ENCODE measurements around the gene FARS2. TPM values are rescaled to one million over a fixed set of nuclear protein-coding genes. Genes with fewer than 3 reads are reported as not detected.

FARS2 gene
- polyA plus RNA-seq, 3 donors = 12.2 to 21.6 (median 17.7) TPM

DNA sequence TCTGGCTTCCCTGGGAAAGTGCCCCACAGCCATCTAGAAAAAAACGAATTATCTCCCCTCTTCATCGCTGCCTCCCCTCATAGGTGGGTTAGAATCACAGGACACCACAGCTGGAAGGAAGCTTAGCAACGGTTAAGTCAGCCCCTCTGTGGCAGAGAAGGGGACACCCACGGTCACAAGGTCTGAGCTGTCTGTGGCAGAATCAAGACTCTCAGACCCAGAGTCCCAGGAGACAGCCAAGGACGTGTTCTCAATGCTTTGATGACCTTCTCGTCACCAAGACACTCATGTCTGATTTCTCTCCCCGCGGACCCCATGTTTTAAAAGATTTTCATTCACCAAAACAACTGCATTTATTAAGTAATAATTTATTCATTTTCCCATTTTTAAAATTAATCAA, 523.9 kb downstream of the FARS2 start:
- Histone ChIP-seq H2AFZ (ENCODE audit: insufficient read depth, low read depth, low read length, poor library complexity, severe bottlenecking) (no peak overlapping the region), H3K27me3 (ENCODE audit: control insufficient read depth in 2 of 2, insufficient read depth in 2 of 2, low read length in 2 of 2) (no peaks in the 10 kb centered on the region), H3K79me2 (ENCODE audit: insufficient read depth, low read length) (no peaks in the 10 kb centered on the region), H3K27ac (ENCODE audit: low read depth in 1 of 2, low read length in 2 of 2) (no peak overlapping the region), H3K4me1 (ENCODE audit: control insufficient read depth in 1 of 2, insufficient read depth in 2 of 2, low read length in 2 of 2) (peaks cover 4 to 8% of the 10 kb centered on the region in 2 donors), H4K20me1 (ENCODE audit: insufficient read depth, low read length) (no peaks in the 10 kb centered on the region), H3K4me3 (replicated peaks in 1 of 3; ENCODE audit: low read depth in 2 of 3, low read length in 3 of 3) (no peak overlapping the region), H3K9me3 (replicated peaks in 1 of 2; ENCODE audit: control insufficient read depth in 1 of 2, insufficient read depth in 1 of 2, low read length in 2 of 2) (no peaks in the 10 kb centered on the region), H3K4me2 (replicated peaks; ENCODE audit: extremely low read depth, low read length, poor library complexity, severe bottlenecking) (no peak overlapping the region), H3K36me3 (replicated peaks in 1 of 2; ENCODE audit: control insufficient read depth in 1 of 2, insufficient read depth in 2 of 2, low read length in 2 of 2) (no peaks in the 10 kb centered on the region), H3K9ac (ENCODE audit: insufficient read depth, low read length, poor library complexity, severe bottlenecking) (no peak overlapping the region)
- no peak for TF ChIP-seq CTCF (IDR thresholded peaks at IDR 0.05)
- Mint-ChIP-seq H3K27ac (no peak overlapping the region), H3K4me1 (peaks cover 9% of the 10 kb centered on the region), H3K27me3 (ENCODE audit: low read depth in 3 of 3) (peaks cover 0 to 5% (median 2%) of the 10 kb centered on the region in 3 donors), H3K36me3 (peaks cover 0 to 2% of the 10 kb centered on the region in 2 donors), H3K9me3 (peaks cover 0 to 2% (median 0%) of the 10 kb centered on the region in 7 donors), H3K4me3 (no peak overlapping the region)
- WGBS (ENCODE audit: insufficient coverage) = 90% methylated on average over 2 of the region's 8 CpGs
- DNase-seq = no peak
- intact Hi-C loops (cut with micrococcal nuclease) = no loop called here

GRCh38 chr6:5786321-5786968, 525.1 kb downstream of the FARS2 start:
- peaks cover 0 to 4% (median 0%) of the 10 kb centered on the region in 7 donors for H3K9me3 Mint-ChIP-seq
- H3K27ac Mint-ChIP-seq = no peak overlapping the region
- Histone ChIP-seq H3K27ac (ENCODE audit: low read depth in 1 of 2, low read length in 2 of 2) (no peak overlapping the region), H3K36me3 (replicated peaks in 1 of 2; ENCODE audit: control insufficient read depth in 1 of 2, insufficient read depth in 2 of 2, low read length in 2 of 2) (no peaks in the 10 kb centered on the region), H3K9me3 (replicated peaks in 1 of 2; ENCODE audit: control insufficient read depth in 1 of 2, insufficient read depth in 1 of 2, low read length in 2 of 2) (no peaks in the 10 kb centered on the region), H3K9ac (ENCODE audit: insufficient read depth, low read length, poor library complexity, severe bottlenecking) (no peak overlapping the region), H2AFZ (ENCODE audit: insufficient read depth, low read depth, low read length, poor library complexity, severe bottlenecking) (no peak overlapping the region), H3K4me1 (ENCODE audit: control insufficient read depth in 1 of 2, insufficient read depth in 2 of 2, low read length in 2 of 2) (peaks cover 4 to 8% of the 10 kb centered on the region in 2 donors), H3K27me3 (ENCODE audit: control insufficient read depth in 2 of 2, insufficient read depth in 2 of 2, low read length in 2 of 2) (no peaks in the 10 kb centered on the region), H3K4me2 (replicated peaks; ENCODE audit: extremely low read depth, low read length, poor library complexity, severe bottlenecking) (no peak overlapping the region), H4K20me1 (ENCODE audit: insufficient read depth, low read length) (no peaks in the 10 kb centered on the region), H3K4me3 (replicated peaks in 1 of 3; ENCODE audit: low read depth in 2 of 3, low read length in 3 of 3) (no peak overlapping the region), H3K79me2 (ENCODE audit: insufficient read depth, low read length) (no peaks in the 10 kb centered on the region)
- no peak for DNase-seq
- WGBS (ENCODE audit: insufficient coverage) = 93% methylated on average over 8 of the region's 10 CpGs
- peaks cover 9% of the 10 kb centered on the region for H3K4me1 Mint-ChIP-seq
- H3K36me3 Mint-ChIP-seq = peaks cover 0 to under 1% of the 10 kb centered on the region in 2 donors
- no peak for TF ChIP-seq CTCF (IDR thresholded peaks at IDR 0.05)
- intact Hi-C loops (cut with micrococcal nuclease) = no loop called here
- peaks cover 0 to 5% (median 2%) of the 10 kb centered on the region in 3 donors for H3K27me3 Mint-ChIP-seq (ENCODE audit: low read depth in 3 of 3)
- no peak overlapping the region for H3K4me3 Mint-ChIP-seq

Data from CD14-positive monocyte (primary cell).